Right lung (tissue), 5 donors: ENCODE measurements around the gene PLOD1. TPM values are rescaled to one million over a fixed set of nuclear protein-coding genes. Genes with fewer than 3 reads are reported as not detected.
"Not testable (repeated sequence)": the region's sequence is repeated elsewhere in the genome, so short reads cannot be mapped to it uniquely, and the experiment has no call there.

Experiments used
- DNase-seq, 2 donors: peaks; one replicate each; pipeline ENCODE4 v3.0.0-alpha.2; 2013
- polyA plus RNA-seq, 5 donors: library from polyadenylated mRNA; unstranded; fragments of 120-200 nt; gene quantifications; one replicate each; pipeline versions ENCODE4 v1.2.1 to v1.2.3, GENCODE V29; 2013; ENCODE audit warnings: inconsistent platforms in 1 of 5, low replicate concordance in 1 of 5; ENCODE audit not compliant: insufficient read length in 5 of 5, insufficient read depth in 1 of 5

PLOD1 gene
- polyA plus RNA-seq, 5 donors, result 88.8 to 148 (median 135) TPM

GRCh38 chr1:11935057-11935412, 518 bp downstream of the PLOD1 start:
- DNase-seq, result no peak

GRCh38 chr1:11935733-11936132, 1.2 kb downstream of the PLOD1 start:
- DNase-seq, result not testable (repeated sequence)

GRCh38 chr1:11938722-11939526, 4.4 kb downstream of the PLOD1 start:
- no peak for DNase-seq

GRCh38 chr1:11939794-11940193, 5.3 kb downstream of the PLOD1 start:
- not testable (repeated sequence) for DNase-seq

- DNase-seq, result no peak
Measured at GRCh38 chr1:11940260-11940921, 5.9 kb downstream of the PLOD1 start.

- DNase-seq, result no peak
Measured at GRCh38 chr1:11942280-11942679, 7.8 kb downstream of the PLOD1 start.

- DNase-seq, result no peak
Measured at GRCh38 chr1:11943619-11944018, 9.1 kb downstream of the PLOD1 start.

- DNase-seq, result peak; percentile 57 to 63
Measured at GRCh38 chr1:11944358-11944931, 9.9 kb downstream of the PLOD1 start.

GRCh38 chr1:11946647-11947046, 12.1 kb downstream of the PLOD1 start:
- DNase-seq, result no peak

GRCh38 chr1:11948822-11949458, 14.4 kb downstream of the PLOD1 start:
- no peak for DNase-seq

GRCh38 chr1:11951901-11952300, 17.4 kb downstream of the PLOD1 start:
- no peak for DNase-seq

- no peak for DNase-seq
Measured at GRCh38 chr1:11952455-11953109, 18.1 kb downstream of the PLOD1 start.

GRCh38 chr1:11955221-11955620, 20.7 kb downstream of the PLOD1 start:
- no peak for DNase-seq

- DNase-seq, result no peak
Measured at GRCh38 chr1:11957398-11957797, 22.9 kb downstream of the PLOD1 start.

GRCh38 chr1:11957897-11958296, 23.4 kb downstream of the PLOD1 start:
- DNase-seq, result no peak

GRCh38 chr1:11960276-11960675, 25.8 kb downstream of the PLOD1 start:
- DNase-seq, result no peak

- no peak for DNase-seq
Measured at GRCh38 chr1:11960715-11961114, 26.2 kb downstream of the PLOD1 start.

- DNase-seq, result no peak
Measured at GRCh38 chr1:11961230-11961629, 26.7 kb downstream of the PLOD1 start.

GRCh38 chr1:11963622-11964021, 29.1 kb downstream of the PLOD1 start:
- DNase-seq, result no peak

- DNase-seq, result no peak
Measured at GRCh38 chr1:11964656-11965055, 30.1 kb downstream of the PLOD1 start.

- no peak for DNase-seq
Measured at GRCh38 chr1:11967028-11967547, 32.6 kb downstream of the PLOD1 start.
